RPMI8226 (cell line): Measurements from ENCODE around the gene TRHDE.

Experiments used
- DNase-seq: peaks from one replicate; pipeline ENCODE4 v3.0.0-alpha.2; 2015

The TRHDE gene

DNA sequence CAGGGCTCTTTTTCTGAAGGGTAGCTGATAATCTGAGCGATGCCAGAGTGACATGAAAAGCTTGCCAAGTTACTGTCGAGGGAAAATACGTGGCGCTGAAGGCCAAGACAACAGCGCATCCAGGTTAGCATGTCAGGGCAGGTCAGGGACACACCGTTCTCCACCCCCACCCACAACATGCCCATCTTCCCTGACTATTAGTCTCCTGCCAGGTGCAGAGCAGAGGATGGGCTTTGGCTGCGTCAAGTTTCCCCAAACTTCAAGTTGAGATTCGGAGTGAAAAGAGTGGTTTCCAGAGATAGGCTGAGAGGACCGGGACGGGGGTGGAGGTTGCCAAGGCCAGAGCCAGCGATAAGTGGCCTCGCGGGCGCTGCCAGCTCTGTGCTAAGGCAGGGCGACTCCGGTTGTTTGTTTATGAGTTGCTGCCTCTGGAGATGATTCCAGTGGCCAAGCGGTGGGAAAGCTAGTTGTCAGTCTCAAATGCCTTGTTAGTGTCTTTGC lies 1.7 kb downstream of the TRHDE start:
- no peak for DNase-seq

DNA sequence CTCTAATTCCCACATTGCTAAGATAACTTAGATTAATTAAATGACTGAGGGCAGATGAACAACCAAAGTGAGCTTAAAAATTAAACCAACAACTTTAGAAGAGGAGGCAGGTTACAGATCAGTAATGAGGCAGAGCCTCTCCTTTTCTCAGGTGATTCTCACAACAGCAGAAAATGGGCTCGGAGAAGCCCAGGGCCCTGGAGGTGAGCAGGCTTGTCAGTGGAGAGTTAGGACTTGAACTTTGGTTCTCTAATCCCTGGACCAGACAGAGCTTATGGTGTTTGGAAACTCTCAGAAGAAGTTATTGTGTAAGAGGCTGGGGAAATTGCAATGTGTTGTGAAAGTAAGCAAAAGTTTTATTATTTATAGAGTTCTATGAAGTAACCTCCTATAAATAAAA lies 2.8 kb downstream of the TRHDE start:
- DNase-seq: no peak

DNA sequence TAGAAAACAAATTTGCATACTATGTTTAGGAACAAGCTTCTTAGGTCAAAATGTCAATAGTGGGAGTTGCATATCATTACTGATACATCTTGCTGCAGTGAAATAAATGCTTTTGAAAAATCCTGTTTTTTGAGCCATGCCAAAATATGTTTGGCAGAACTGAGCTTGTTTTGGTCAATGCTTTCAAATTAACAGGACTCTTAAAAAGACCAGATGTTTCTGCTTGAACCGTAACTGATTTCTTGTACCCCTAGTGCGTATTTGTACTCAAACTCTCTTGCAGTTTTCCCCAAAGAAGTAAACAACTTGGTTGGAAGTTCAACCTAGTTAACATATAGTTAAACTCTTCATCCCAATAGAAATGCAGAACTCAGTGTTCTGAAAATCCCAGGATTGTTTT lies 3.4 kb downstream of the TRHDE start:
- DNase-seq: no peak

DNA sequence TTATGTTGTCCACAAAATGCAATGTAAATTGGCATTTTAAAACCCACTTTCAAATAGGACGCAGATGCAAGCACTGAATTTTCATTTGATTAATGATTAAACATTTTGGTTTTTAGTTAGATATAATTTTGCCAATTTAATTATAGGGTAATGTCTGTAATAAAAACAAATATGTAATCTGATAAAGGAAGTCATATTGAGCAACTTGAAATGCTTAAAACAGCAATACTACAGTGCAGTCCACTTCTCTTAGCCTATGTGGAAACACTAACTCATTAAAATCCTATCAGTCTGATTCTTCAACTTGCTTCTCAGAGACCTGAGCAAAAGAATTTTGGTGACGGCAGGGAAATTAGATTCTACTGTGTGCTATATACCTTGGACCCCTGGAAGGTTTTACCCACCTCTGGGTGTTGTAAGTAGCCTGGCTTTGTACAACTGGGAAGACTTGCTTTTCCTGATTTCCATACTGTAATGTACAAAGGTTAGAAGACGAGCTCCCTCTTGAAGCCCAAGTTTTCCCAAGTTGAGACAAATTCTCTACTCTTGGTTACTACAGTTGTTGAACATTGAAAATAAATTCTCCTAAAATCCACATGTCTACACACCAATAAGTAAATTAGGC lies 4.1 kb downstream of the TRHDE start:
- no peak for DNase-seq

- no peak for DNase-seq
Measured at GRCh38 chr12:72277415-72277814, 5.2 kb downstream of the TRHDE start.

DNA sequence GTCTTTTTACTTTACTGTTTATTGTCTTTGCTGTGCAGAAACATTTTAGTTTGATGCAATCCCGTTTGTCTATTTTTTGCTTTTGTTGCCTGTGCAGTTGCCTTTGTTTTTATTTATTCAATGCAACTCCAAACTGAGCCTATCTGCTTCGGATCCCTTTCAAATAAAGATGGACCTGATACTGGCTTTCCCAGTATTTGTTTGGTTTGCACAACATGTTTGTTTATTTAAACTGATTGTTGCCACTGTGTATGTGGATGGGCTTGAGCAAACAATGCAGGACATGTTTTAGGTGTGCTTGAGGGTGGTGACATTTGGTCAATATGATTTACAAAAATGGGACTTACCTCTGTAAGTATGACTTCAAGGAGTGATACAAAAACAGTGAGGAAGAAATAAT lies 6.7 kb downstream of the TRHDE start:
- DNase-seq: no peak

DNA sequence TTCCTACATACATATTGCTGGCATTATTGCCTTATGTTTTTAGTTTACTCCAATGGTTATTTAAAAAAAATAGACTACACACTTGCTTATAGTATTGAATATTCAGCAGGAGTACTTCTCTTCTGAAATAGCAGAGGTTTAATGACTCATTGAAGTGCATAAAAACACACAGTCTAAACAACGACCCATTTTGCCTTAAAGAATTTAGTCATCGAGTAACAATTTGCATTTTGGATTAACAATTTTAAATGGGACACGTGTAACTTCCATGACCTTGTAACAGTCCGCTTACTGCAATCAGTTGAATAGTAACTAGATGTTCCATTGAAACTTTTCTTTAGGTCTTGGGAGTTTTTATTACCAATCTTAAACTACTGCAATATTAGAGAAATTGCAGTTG lies 9.0 kb downstream of the TRHDE start:
- DNase-seq: no peak

- no peak for DNase-seq
Measured at GRCh38 chr12:72282721-72283120, 10.6 kb downstream of the TRHDE start.

DNA sequence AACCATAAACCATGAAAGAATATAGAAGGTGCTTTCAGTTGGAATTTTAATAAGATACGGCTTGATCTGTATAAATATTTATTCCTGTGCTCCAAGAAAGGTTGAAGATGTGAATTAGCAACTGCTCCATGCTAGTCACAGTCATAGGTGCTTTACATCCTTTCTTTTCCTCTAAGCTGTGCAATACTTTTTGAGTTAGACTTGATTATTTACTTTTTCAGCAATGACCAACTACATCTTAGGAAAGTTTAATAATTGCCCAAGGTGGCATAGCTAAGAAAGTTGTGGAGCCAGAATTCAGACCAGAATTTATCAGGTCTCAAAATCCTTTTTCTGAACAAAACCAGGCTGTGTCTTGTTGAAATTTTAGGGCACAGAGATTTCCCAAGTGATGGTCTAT lies 13.7 kb downstream of the TRHDE start:
- DNase-seq: no peak

DNA sequence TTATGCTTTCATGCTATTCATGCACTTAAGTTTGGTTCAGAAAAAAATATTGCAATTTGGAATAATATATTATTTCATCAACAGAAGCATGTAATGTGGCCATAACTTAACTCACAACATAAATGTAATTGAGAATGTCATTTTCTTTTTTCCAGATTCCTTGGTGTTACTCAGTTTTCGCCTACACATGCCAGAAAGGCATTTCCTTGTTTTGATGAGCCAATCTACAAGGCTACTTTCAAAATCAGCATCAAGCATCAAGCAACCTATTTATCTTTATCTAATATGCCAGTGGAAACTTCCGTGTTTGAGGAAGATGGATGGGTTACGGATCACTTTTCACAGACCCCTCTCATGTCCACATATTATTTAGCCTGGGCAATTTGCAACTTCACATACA lies 14.4 kb downstream of the TRHDE start:
- no peak for DNase-seq

DNA sequence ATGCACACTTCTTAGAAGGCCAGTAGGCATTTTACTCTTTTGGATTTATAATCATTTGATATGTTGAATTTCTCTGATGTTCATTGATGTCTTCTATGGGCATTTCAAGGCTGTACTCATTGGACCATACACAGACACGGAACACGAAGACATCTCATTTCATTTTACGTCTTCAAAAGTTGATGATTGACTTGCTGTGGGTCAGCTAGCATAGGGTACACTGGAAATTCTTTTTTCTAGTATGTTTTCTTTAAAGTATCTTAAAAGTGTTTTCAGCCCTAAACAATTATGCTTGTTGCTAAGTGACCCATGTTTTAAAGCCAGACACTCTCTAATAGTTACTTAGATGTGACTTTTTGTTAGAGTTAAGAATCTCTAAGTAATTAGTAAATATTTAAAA lies 16.3 kb downstream of the TRHDE start:
- DNase-seq: no peak

GRCh38 chr12:72288911-72289310 lies 16.7 kb downstream of the TRHDE start:
- DNase-seq: no peak

GRCh38 chr12:72289633-72290032 lies 17.5 kb downstream of the TRHDE start:
- DNase-seq: no peak

DNA sequence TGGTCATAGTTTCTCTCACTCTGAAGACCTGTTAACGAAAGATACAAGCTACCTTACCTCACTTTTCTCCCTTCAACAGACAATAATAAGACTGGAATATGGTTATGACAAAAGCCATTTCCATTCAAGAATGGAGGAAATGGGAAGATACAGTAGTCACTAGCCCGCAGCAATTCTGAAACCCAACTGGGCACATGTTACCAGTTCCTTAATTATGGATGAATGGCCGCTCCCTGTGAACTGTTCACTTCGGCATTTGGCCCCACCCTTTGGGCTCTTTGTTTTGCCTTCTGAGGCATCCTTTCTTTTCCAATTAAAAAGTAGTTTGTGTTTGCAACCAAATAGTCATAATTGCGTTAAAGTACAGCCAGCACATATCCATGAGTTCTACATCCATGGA lies 19.0 kb downstream of the TRHDE start:
- no peak for DNase-seq

DNA sequence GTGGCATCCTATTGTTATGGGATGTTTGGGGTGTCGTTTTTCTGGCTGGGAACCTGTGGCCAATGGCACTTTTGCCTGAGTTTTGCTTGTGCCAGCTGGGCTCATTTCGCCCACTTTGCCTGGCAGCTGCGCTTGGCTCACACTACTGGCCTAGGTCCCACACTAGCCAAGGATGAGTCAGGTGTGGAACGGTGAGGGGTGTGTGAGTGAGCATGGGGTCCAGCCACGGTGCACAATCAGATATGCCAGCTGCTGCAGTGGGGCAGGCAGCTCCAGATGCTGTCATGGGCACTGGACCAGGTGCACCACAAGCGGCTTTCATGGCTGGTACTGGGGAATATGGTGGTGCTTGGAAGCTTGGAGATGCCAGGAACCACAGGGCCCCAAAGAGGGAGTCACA lies 21.5 kb downstream of the TRHDE start:
- DNase-seq: no peak

GRCh38 chr12:72295101-72295500 lies 22.9 kb downstream of the TRHDE start:
- no peak for DNase-seq

- no peak for DNase-seq
Measured at GRCh38 chr12:72295744-72296143, 23.6 kb downstream of the TRHDE start.

- no peak for DNase-seq
Measured at GRCh38 chr12:72296389-72296788, 24.2 kb downstream of the TRHDE start.

- no peak for DNase-seq
Measured at GRCh38 chr12:72297666-72298065, 25.5 kb downstream of the TRHDE start.

- no peak for DNase-seq
Measured at GRCh38 chr12:72300728-72301127, 28.6 kb downstream of the TRHDE start.

- DNase-seq: no peak
Measured at GRCh38 chr12:72304751-72305150, 32.6 kb downstream of the TRHDE start.

GRCh38 chr12:72307229-72307628 lies 35.1 kb downstream of the TRHDE start:
- no peak for DNase-seq

GRCh38 chr12:72311946-72312345 lies 39.8 kb downstream of the TRHDE start:
- DNase-seq: no peak

DNA sequence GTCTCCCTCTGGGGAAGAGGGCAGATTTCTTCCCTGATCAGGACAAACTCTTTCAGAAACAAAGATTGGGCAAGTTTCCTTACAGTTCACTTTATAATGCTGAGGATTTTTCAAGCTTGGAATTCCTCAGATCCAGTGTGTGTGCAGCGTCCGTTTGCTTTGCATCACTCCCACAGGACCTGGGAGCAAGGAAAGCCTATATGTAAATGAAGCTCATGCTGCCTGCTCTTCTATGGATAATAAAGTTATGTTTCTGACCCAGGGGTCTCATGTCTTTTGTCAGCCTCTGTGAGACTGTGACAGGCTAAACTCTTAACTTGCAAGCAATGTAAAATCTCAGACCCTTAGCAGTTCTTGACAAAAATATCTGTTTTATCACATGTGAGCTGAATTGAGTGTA lies 41.6 kb downstream of the TRHDE start:
- DNase-seq: no peak

DNA sequence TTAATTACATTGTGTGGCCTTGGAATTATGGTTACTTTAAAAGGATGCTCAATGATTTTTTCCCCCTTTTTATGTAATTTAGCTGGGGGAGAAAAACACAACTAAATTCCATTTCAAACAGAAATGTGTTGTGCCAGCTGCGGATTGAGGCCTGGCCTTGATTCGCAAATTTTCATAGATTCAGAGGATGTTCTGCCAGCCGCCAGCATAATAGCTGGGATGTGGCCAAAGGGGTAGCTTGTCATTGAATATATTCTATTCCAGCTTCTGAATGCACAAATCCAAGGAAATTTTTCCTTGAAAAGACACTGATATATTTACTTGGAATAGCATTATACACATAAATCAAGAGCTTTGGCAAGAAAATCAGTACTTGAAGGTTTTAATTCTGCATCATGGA lies 43.7 kb downstream of the TRHDE start:
- DNase-seq: no peak

- no peak for DNase-seq
Measured at GRCh38 chr12:72318341-72318740, 46.2 kb downstream of the TRHDE start.
